ENCODE data around the gene SYNE1.

Gene SYNE1

DNA sequence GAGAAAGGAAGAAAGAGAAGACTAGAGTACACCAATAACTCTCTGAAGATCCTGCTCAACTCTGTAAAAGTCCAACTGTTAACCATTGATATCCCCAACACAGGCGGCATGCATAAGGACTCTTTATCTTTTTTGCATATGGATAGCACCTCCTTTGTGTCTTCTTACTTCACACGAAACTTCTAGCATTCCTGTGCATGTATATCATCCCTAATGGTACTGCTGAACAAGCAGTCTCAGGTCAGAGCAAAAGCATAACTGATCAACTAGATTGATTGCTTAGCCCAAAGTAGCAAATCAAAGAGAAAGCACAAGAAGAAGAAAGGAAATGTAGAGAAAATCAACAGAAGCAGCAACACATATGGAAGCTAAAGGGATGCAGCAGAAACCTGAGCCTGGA, 234.4 kb downstream of the SYNE1 start:
- DNase-seq (ENCODE audit: low read depth in 1 of 2, low spot score in 1 of 2): no peak
- Histone ChIP-seq H3K27me3 (ENCODE audit: insufficient read depth, poor library complexity, severe bottlenecking) (no peaks in the 10 kb centered on the region), H3K4me3 (replicated peaks; ENCODE audit: insufficient read depth, low read length) (no peak overlapping the region), H3K27ac (replicated peaks) (no peak overlapping the region)
- no peak for TF ChIP-seq SPI1 (IDR thresholded peaks at IDR 0.05; ENCODE audit: borderline replicate concordance, low read depth)
- TF ChIP-seq POLR2AphosphoS5 (IDR thresholded peaks at IDR 0.05; ENCODE audit: low read depth): no peak
- TF ChIP-seq, protein P1, sequence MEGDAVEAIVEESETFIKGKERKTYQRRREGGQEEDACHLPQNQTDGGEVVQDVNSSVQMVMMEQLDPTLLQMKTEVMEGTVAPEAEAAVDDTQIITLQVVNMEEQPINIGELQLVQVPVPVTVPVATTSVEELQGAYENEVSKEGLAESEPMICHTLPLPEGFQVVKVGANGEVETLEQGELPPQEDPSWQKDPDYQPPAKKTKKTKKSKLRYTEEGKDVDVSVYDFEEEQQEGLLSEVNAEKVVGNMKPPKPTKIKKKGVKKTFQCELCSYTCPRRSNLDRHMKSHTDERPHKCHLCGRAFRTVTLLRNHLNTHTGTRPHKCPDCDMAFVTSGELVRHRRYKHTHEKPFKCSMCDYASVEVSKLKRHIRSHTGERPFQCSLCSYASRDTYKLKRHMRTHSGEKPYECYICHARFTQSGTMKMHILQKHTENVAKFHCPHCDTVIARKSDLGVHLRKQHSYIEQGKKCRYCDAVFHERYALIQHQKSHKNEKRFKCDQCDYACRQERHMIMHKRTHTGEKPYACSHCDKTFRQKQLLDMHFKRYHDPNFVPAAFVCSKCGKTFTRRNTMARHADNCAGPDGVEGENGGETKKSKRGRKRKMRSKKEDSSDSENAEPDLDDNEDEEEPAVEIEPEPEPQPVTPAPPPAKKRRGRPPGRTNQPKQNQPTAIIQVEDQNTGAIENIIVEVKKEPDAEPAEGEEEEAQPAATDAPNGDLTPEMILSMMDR (IDR thresholded peaks at IDR 0.05; ENCODE audit: insufficient read depth, low read length): no peak
- TF ChIP-seq, protein P2, sequence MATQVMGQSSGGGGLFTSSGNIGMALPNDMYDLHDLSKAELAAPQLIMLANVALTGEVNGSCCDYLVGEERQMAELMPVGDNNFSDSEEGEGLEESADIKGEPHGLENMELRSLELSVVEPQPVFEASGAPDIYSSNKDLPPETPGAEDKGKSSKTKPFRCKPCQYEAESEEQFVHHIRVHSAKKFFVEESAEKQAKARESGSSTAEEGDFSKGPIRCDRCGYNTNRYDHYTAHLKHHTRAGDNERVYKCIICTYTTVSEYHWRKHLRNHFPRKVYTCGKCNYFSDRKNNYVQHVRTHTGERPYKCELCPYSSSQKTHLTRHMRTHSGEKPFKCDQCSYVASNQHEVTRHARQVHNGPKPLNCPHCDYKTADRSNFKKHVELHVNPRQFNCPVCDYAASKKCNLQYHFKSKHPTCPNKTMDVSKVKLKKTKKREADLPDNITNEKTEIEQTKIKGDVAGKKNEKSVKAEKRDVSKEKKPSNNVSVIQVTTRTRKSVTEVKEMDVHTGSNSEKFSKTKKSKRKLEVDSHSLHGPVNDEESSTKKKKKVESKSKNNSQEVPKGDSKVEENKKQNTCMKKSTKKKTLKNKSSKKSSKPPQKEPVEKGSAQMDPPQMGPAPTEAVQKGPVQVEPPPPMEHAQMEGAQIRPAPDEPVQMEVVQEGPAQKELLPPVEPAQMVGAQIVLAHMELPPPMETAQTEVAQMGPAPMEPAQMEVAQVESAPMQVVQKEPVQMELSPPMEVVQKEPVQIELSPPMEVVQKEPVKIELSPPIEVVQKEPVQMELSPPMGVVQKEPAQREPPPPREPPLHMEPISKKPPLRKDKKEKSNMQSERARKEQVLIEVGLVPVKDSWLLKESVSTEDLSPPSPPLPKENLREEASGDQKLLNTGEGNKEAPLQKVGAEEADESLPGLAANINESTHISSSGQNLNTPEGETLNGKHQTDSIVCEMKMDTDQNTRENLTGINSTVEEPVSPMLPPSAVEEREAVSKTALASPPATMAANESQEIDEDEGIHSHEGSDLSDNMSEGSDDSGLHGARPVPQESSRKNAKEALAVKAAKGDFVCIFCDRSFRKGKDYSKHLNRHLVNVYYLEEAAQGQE (IDR thresholded peaks at IDR 0.05; ENCODE audit: insufficient replicate concordance, low read depth): no peak
- no peak for TF ChIP-seq GABPA (IDR thresholded peaks at IDR 0.05; ENCODE audit: low read depth)

GRCh38 chr6:152401978-152402377, 235.2 kb downstream of the SYNE1 start:
- Histone ChIP-seq H3K4me3 (replicated peaks; ENCODE audit: insufficient read depth, low read length) (no peak overlapping the region), H3K27ac (replicated peaks) (no peak overlapping the region), H3K27me3 (ENCODE audit: insufficient read depth, poor library complexity, severe bottlenecking) (no peaks in the 10 kb centered on the region)
- TF ChIP-seq GABPA (IDR thresholded peaks at IDR 0.05; ENCODE audit: low read depth): no peak
- no peak for DNase-seq (ENCODE audit: low read depth in 1 of 2, low spot score in 1 of 2)

DNA sequence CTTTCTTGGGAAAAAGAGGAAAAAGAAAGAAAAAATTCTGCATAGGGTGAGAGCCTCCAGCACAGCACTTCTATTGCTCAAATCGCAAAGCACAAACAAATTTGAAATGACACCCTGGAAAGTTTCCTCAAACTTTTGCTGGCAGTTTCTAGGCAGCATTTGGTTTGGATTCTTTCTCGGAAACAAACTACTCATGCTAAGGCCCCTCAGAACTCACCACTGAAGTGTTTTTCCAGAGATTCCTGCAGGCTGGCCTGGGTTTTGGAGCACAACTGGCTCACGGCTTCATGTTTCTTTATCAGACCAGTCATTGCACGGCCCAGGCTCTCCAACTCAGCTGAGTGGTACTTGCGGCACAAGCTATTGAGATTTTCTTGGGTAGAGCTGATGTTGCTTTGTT, 237.8 kb downstream of the SYNE1 start:
- TF ChIP-seq SPI1 (IDR thresholded peaks at IDR 0.05; ENCODE audit: borderline replicate concordance, low read depth): no peak
- TF ChIP-seq, protein P2 (IDR thresholded peaks at IDR 0.05; ENCODE audit: insufficient replicate concordance, low read depth): no peak
- no peak for TF ChIP-seq POLR2AphosphoS5 (IDR thresholded peaks at IDR 0.05; ENCODE audit: low read depth)
- TF ChIP-seq GABPA (IDR thresholded peaks at IDR 0.05; ENCODE audit: low read depth): no peak
- TF ChIP-seq, protein P1 (IDR thresholded peaks at IDR 0.05; ENCODE audit: insufficient read depth, low read length): no peak
- H3K27me3 ChIP-seq (ENCODE audit: insufficient read depth, poor library complexity, severe bottlenecking): no peaks in the 10 kb centered on the region
- H3K27ac ChIP-seq (replicated peaks): no peak overlapping the region
- no peak overlapping the region for H3K4me3 ChIP-seq (replicated peaks; ENCODE audit: insufficient read depth, low read length)
- no peak for DNase-seq (ENCODE audit: low read depth in 1 of 2, low spot score in 1 of 2)

DNA sequence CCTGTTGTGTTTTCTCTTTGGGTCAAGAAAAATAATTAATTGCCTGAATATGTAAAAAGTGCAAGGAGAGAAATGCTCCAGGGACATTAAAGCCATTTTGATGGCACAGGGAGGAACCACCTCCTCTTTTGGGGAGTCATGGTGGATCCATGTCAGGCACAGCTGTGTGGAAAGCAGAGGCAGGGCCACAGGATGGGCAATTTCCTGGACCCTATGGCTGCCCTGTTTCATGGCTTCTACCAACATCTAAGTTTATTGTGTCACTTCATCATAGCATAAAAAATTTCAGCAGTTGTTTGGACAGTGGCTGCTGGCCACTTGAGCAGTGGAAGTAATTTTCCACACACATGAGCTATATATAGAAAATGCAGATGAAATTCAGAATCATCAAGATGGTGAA, 238.2 kb downstream of the SYNE1 start:
- Histone ChIP-seq H3K27ac (replicated peaks) (no peak overlapping the region), H3K4me3 (replicated peaks; ENCODE audit: insufficient read depth, low read length) (no peak overlapping the region), H3K27me3 (ENCODE audit: insufficient read depth, poor library complexity, severe bottlenecking) (no peaks in the 10 kb centered on the region)
- TF ChIP-seq SPI1 (IDR thresholded peaks at IDR 0.05; ENCODE audit: borderline replicate concordance, low read depth): no peak
- TF ChIP-seq POLR2AphosphoS5 (IDR thresholded peaks at IDR 0.05; ENCODE audit: low read depth): no peak
- TF ChIP-seq, protein P2 (IDR thresholded peaks at IDR 0.05; ENCODE audit: insufficient replicate concordance, low read depth): no peak
- no peak for TF ChIP-seq GABPA (IDR thresholded peaks at IDR 0.05; ENCODE audit: low read depth)
- TF ChIP-seq, protein P1 (IDR thresholded peaks at IDR 0.05; ENCODE audit: insufficient read depth, low read length): no peak
- DNase-seq (ENCODE audit: low read depth in 1 of 2, low spot score in 1 of 2): no peak

Measured in HL-60 (cell line).